Mucosa of gallbladder (tissue), 1 donor: Measurements from ENCODE around the gene SYCE1. TPM values are rescaled to one million over a fixed set of nuclear protein-coding genes. Genes with fewer than 3 reads are reported as not detected.
A peak's percentile ranks its signal among the peaks of the same experiment; 100 is the strongest.
"Not testable (repeated sequence)": the region's sequence is repeated elsewhere in the genome, so short reads cannot be mapped to it uniquely, and the experiment has no call there.

Experiments
- DNase-seq: peaks from one replicate; pipeline ENCODE4 v3.0.0-alpha.2; 2020; ENCODE audit warnings: low spot score
- total RNA-seq: library from RNA; stranded (reverse); gene quantifications from one replicate; pipeline ENCODE4 v1.2.1, GENCODE V29; 2021
- donor health status: DM: no; HTN: no; CAD: no.

The SYCE1 gene
- total RNA-seq = 3.3 TPM

- DNase-seq = peak; percentile 31
These were observed at the start of gene SYCE1 for GRCh38 chr10:133565441-133566294. TSS of gene SYCE1 (minus strand) at chr10:133565583. CDS start at chr10:133565529, 54 bp downstream.

- DNase-seq = no peak
These were observed 49.6 kb upstream of the SYCE1 start for GRCh38 chr10:133614830-133615580.

GRCh38 chr10:133613699-133614098 is 48.3 kb upstream of the SYCE1 start:
- DNase-seq = no peak

- DNase-seq = no peak
These were observed 45.7 kb upstream of the SYCE1 start for GRCh38 chr10:133611079-133611478.

GRCh38 chr10:133608855-133609254 is 43.5 kb upstream of the SYCE1 start:
- DNase-seq = no peak

- DNase-seq = not testable (repeated sequence)
These were observed 38.1 kb upstream of the SYCE1 start for GRCh38 chr10:133603434-133603833.

GRCh38 chr10:133600657-133601056 is 35.3 kb upstream of the SYCE1 start:
- DNase-seq = no peak

- DNase-seq = not testable (repeated sequence)
These were observed 34.5 kb upstream of the SYCE1 start for GRCh38 chr10:133599869-133600268.

- DNase-seq = no peak
These were observed 27.3 kb upstream of the SYCE1 start for GRCh38 chr10:133592716-133593115.

- no peak for DNase-seq
These were observed 25.6 kb upstream of the SYCE1 start for GRCh38 chr10:133590970-133591359.

- DNase-seq = no peak
These were observed 25.0 kb upstream of the SYCE1 start for GRCh38 chr10:133590226-133590969.

- not testable (repeated sequence) for DNase-seq
These were observed 11.7 kb upstream of the SYCE1 start for GRCh38 chr10:133577037-133577436.

- not testable (repeated sequence) for DNase-seq
These were observed 8.1 kb upstream of the SYCE1 start for GRCh38 chr10:133573460-133573859.

- not testable (repeated sequence) for DNase-seq
These were observed 6.7 kb upstream of the SYCE1 start for GRCh38 chr10:133572055-133572454.

- not testable (repeated sequence) for DNase-seq
These were observed 4.4 kb upstream of the SYCE1 start for GRCh38 chr10:133569801-133570200.

GRCh38 chr10:133568831-133569527 is 3.6 kb upstream of the SYCE1 start:
- DNase-seq = not testable (repeated sequence)

GRCh38 chr10:133568287-133568614 is 2.9 kb upstream of the SYCE1 start:
- DNase-seq = no peak

- DNase-seq = no peak
These were observed 2.4 kb upstream of the SYCE1 start for GRCh38 chr10:133567609-133568286.

GRCh38 chr10:133567119-133567518 is 1.7 kb upstream of the SYCE1 start:
- no peak for DNase-seq

GRCh38 chr10:133564816-133565215 is 567 bp downstream of the SYCE1 start:
- DNase-seq = no peak

GRCh38 chr10:133559216-133559615 is 6.2 kb downstream of the SYCE1 start:
- DNase-seq = no peak
